Muscle layer of colon (tissue), 2 donors: ENCODE data around the gene SPDYA.

ENCODE experiments used
- H3K27ac ChIP-seq: one replicate; pipeline ENCODE4 v1.7.0; 2013; ENCODE audit warnings: low read depth, mild to moderate bottlenecking, low read length, moderate library complexity
- H3K27me3 ChIP-seq, 2 donors: one replicate each; pipeline ENCODE4 v1.7.0; 2013; ENCODE audit warnings: low read length in 2 of 2, mild to moderate bottlenecking in 2 of 2; ENCODE audit not compliant: insufficient read depth in 2 of 2, control insufficient read depth in 1 of 2
- H3K36me3 ChIP-seq: one replicate; pipeline ENCODE4 v1.7.0; 2013; ENCODE audit warnings: mild to moderate bottlenecking, low read length; ENCODE audit not compliant: insufficient read depth
- H3K4me1 ChIP-seq: one replicate; pipeline ENCODE4 v1.7.0; 2013; ENCODE audit warnings: mild to moderate bottlenecking, low read length; ENCODE audit not compliant: insufficient read depth
- H3K4me3 ChIP-seq, 2 donors: one replicate each; pipeline ENCODE4 v1.7.0; 2013; ENCODE audit warnings: low read length in 2 of 2, low read depth in 1 of 2, mild to moderate bottlenecking in 1 of 2, moderate library complexity in 1 of 2
- H3K9ac ChIP-seq: one replicate; pipeline ENCODE4 v1.7.0; 2013; ENCODE audit warnings: low read length
- H3K9me3 ChIP-seq: one replicate; pipeline ENCODE4 v1.7.0; 2013; ENCODE audit warnings: mild to moderate bottlenecking, low read length
- donor health status: abdominal sarcoma.
- donor health status: Adenocarcinoma of cecum.

The SPDYA gene

GRCh38 chr2:28880193-28880592, 69.6 kb downstream of the SPDYA start:
- H3K4me3 ChIP-seq, result no peak overlapping the region

GRCh38 chr2:28893488-28893887, 82.9 kb downstream of the SPDYA start:
- Histone ChIP-seq H3K27me3 (no peaks in the 10 kb centered on the region), H3K4me1 (peaks cover 21% of the 10 kb centered on the region), H3K27ac (no peak overlapping the region), H3K9me3 (no peaks in the 10 kb centered on the region), H3K9ac (no peak overlapping the region), H3K4me3 (no peak overlapping the region), H3K36me3 (no peaks in the 10 kb centered on the region)

More at GRCh38 chr2:28880193-28880592, 69.6 kb downstream of the SPDYA start:
- Histone ChIP-seq H3K9ac (no peak overlapping the region), H3K4me1 (no peaks in the 10 kb centered on the region), H3K9me3 (no peaks in the 10 kb centered on the region), H3K27me3 (no peaks in the 10 kb centered on the region), H3K27ac (no peak overlapping the region), H3K36me3 (no peaks in the 10 kb centered on the region)

- peak within 1 kb of the TSS; percentile 73 to 98 for H3K4me3 ChIP-seq
- peak within 1 kb of the TSS; percentile 68 for H3K27ac ChIP-seq
- H3K4me1 ChIP-seq, result peaks cover 21% of the 10 kb centered on the region
- no peaks in the 10 kb centered on the region for H3K27me3 ChIP-seq
- H3K9me3 ChIP-seq, result no peaks in the 10 kb centered on the region
- H3K9ac ChIP-seq, result peak within 1 kb of the TSS; percentile 9
- H3K36me3 ChIP-seq, result no peaks in the 10 kb centered on the region
Observed at GRCh38 chr2:28894470-28895188, 84.0 kb downstream of the SPDYA start, which contains the start of gene WDR43. WDR43 (plus strand) TSS chr2:28894667; CDS start chr2:28894699, 32 bp downstream.

- H3K4me3 ChIP-seq, result peak overlapping the region; percentile 73 to 98
- H3K9ac ChIP-seq, result peak overlapping the region; percentile 9
- H3K27ac ChIP-seq, result peak overlapping the region; percentile 68
- H3K27me3 ChIP-seq, result no peaks in the 10 kb centered on the region
- H3K4me1 ChIP-seq, result peaks cover 21% of the 10 kb centered on the region
- H3K36me3 ChIP-seq, result no peaks in the 10 kb centered on the region
- H3K9me3 ChIP-seq, result no peaks in the 10 kb centered on the region
Observed at GRCh38 chr2:28895189-28895893, 84.7 kb downstream of the SPDYA start.

GRCh38 chr2:28896906-28897305, 86.3 kb downstream of the SPDYA start:
- Histone ChIP-seq H3K9ac (no peak overlapping the region), H3K27me3 (no peaks in the 10 kb centered on the region), H3K36me3 (no peaks in the 10 kb centered on the region), H3K4me3 (no peak overlapping the region), H3K4me1 (peaks cover 21% of the 10 kb centered on the region), H3K27ac (no peak overlapping the region), H3K9me3 (no peaks in the 10 kb centered on the region)

GRCh38 chr2:28898048-28898447, 87.4 kb downstream of the SPDYA start:
- Histone ChIP-seq H3K36me3 (peaks cover 5% of the 10 kb centered on the region), H3K4me1 (peaks cover 21% of the 10 kb centered on the region), H3K27ac (no peak overlapping the region), H3K27me3 (no peaks in the 10 kb centered on the region), H3K4me3 (no peak overlapping the region), H3K9ac (no peak overlapping the region), H3K9me3 (no peaks in the 10 kb centered on the region)
